Stimulated activated CD4-positive, alpha-beta T cell treated with anti-CD3 and anti-CD28 coated beads, TNF-alpha, amount 100 ng/mL, for 24 hours (primary cell): ENCODE results near the gene ZDHHC24.
A peak's percentile ranks its signal among the peaks of the same experiment; 100 is the strongest.
"Not testable (repeated sequence)": the region's sequence is repeated elsewhere in the genome, so short reads cannot be mapped to it uniquely, and the experiment has no call there.

ENCODE experiments used
- DNase-seq, 3 experiments: peaks; one replicate each; pipeline ENCODE4 v3.0.0-alpha.2; 2020; ENCODE audit warnings: low read depth in 3 of 3

The ZDHHC24 gene

DNA sequence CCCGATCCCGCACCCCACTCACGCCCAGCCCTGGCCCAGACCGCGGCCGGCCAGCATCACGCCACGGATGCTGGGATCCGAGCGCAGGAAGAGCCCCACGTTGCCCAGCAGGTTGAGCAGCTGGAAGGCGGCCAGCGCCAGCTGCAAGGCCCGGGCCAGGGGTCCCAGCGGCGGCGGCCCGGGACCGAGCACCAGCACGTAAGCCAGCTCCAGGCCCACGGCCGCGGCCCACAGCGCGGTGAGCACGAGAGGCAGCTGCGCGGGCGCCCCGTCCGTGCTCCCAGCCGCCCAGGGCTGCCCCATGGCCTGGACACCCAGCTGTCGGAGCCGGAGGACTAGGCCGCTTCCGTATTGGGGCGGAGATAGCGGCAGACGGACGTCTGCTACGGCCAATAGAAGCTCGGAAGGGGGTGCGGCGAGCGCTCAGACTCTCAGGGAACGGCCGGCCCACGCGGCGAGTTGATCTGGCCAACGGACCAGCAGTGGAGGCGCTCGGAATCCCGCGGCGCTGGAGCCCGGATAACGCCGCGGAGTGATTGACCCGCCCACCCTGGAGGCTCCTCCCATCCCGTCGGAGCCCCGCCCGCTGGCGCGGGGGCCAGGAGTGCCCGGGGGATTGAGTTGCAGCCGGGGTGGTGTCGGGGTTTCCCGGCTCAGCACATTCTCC, at the start of gene ZDHHC24:
Gene ZDHHC24, minus strand, starts transcription at position 348 of the 667 bp plus-strand sequence. Its CDS starts 45 bp downstream, at position 303.
- peak; percentile 74 to 94 (median 75) for DNase-seq

- DNase-seq = no peak
Measured at GRCh38 chr11:66595245-66595904, 49.5 kb upstream of the ZDHHC24 start.

DNA sequence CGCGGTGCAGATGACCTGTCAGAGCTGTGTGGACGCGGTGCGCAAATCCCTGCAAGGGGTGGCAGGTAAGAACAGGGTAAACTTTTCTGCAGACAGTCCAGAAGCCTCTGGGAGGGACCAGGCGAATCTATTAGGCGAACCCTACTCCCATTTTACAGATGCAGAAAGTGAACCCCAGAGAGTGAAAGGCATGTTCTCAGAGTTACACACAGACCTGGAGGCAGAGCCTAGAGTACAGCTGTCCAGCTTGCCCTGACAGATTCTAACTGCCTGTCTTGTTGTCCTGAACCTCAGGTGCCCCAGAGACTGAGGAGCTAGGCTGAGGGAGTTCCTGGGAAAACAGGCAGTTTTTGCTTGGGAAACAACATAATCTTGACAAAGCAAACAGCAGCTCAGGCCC, 47.8 kb upstream of the ZDHHC24 start:
- no peak for DNase-seq

DNA sequence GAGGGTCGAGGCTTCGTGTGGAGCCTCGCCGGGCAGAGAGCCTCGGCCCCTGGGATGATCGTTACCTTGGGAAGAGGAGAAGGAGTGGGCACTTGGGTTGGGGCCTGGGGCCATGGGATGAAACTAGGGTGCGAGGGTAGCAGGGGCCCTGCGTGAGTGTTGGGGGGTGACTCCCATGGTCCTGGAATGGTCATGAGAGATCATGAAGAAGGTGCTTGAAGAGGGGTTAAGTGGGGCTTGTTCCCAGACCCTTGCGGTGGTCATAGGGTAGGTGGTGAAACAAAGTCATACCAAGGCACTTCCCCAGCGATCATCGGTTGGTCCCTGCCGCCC, 47.4 kb upstream of the ZDHHC24 start:
- no peak for DNase-seq

DNA sequence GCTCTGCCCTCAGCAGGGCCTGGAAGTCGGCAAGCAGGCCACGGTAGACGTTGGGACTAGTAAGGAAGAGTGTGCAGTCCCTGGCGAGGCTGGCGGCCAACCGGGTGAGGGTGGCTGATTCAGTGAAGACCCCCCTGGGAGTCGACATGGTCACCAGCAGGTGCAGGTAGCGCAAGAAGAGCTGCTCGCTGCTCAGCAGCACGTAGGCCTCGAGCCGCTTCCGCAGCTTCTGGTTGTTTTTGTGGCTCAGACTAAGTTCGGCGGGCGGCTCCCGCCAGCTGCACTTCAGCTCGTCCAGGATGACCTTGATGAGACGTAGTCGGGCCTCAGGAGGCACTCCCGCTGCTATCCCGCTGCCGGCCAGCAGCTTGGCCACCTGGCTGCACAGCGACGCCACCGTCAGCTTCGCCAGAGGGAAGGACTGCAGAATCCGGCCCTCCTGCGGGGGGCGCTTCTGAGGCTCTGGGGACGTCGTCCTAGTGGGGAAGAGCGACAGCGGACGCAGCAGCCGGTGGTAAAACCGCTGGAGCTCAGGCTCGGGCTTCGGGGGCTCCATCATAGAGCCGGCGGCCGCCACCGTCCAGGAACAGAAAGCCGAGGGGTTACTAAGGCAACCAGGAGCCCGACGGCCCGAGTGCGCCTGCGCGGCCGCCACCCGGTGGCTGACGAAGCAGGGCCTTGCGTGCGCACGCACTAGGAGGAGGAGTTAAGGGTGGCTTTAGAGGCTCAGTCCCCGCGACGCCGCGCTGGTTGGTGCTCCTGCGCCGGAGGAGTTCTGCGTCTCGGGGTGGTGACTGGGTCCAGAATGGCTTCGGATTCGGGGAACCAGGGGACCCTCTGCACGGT, 46.8 kb upstream of the ZDHHC24 start, which contains the start of the genes CCDC87 and CCS:
Gene CCDC87, minus strand, starts transcription at position 607 of the 846 bp plus-strand sequence. Its CDS starts 48 bp downstream, at position 559.
Gene CCS, plus strand, starts transcription at position 729 of the 846 bp plus-strand sequence. Its CDS starts 77 bp downstream, at position 806.
- DNase-seq = peak; percentile 97 to 99 (median 98)

DNA sequence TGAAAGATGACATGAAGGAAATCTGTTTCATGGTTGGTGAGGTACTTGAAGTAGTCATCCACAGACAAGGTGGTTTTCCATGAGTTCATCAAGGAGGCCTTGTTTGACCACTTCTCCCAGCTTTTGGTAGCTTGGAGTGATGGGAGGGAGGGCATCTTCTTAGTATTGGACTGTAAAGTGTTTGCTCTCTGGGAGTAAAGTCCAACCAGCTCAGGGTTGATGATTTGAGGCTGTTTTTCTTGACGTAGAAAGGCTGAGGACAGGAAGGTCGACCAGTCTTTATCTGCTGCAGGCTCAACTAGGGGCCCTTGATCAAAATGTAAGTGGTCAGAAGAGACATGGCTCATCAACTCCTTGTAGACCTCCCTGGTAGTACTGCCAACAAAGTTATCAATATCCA, 45.3 kb upstream of the ZDHHC24 start:
- no peak for DNase-seq

DNA sequence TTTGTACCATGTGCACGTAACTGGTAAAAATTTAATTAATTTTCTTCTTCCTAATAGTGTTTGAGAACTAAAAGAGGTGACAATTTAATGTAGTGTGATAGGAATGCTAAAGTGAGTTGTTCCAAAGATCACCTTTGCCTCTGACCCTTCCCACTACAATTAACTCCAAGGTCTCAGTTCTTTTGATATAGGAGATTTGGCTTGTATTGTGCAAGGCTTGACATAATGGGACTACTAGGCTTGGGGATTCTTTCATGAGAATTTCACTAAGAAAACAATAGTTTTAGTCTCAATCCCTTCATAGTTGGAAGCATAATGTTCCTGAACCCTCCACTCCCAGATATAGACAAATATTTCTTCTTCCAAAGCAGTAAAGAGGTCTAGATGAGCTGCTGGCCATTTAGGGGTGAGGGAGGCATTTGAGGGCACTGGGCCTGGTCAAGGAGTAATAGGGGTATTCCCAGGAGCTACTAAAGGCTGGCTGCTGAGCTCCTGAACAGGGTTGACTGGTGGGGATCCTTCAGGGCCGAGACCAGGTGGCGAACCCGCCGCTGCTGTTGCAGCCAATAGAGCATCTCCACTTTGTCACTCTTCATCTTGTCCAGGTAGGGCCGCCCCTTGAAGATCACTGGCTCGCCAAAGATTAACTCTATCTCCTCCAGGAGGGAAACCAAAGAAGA, 44.3 kb upstream of the ZDHHC24 start:
- no peak for DNase-seq

GRCh38 chr11:66589315-66589714, 43.5 kb upstream of the ZDHHC24 start:
- not testable (repeated sequence) for DNase-seq

GRCh38 chr11:66586136-66586535, 40.3 kb upstream of the ZDHHC24 start:
- no peak for DNase-seq

- DNase-seq = not testable (repeated sequence)
Measured at GRCh38 chr11:66585447-66585846, 39.6 kb upstream of the ZDHHC24 start.

DNA sequence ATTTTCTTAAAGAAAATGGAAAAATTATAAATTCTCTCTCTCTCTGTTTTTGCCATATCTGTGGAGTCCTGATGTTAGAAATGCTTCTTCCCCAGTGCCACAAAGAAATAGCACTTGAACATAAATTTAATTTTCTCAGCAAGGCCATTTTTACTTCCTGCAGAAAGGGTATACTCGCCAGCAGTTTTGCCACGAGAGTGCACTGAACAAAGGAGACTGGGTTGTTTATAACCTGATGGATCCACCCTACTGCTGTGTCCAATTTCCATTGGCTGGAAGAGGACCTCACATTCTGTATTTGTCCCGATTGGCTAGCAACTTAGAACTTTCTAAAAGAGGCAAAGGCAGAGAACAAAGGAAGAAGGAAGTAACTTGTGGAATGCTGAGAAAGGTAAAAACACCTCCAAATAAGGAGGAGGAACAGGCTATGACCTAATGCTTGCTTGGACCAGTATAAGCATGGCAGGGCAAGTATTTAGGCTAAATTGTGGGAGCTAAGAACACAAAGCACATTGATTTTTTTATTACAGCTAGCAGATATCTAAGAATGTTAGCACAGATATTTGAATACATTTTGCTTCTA, 36.8 kb upstream of the ZDHHC24 start:
- not testable (repeated sequence) for DNase-seq

DNA sequence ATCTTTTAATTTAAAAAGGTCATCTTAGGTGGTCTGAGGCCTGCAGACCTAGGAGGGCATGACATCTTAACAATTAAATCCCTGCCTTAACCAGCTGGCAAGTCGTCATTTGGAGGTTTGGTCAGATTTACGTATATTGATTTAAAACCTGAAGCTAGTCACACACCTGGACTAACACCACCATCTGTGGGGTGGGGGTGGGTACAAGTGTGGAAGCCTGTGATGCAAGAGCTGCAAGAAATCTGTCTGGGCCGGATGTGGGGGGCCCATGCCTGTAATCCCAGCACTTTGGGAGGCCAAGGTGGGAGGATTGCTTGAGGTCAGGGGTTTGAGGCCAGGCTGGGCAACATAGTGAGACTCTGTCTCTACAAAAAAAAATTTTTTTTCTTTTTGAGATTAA, 35.4 kb upstream of the ZDHHC24 start:
- no peak for DNase-seq

- no peak for DNase-seq
Measured at GRCh38 chr11:66580803-66581202, 35.0 kb upstream of the ZDHHC24 start.

GRCh38 chr11:66579017-66579606, 33.3 kb upstream of the ZDHHC24 start:
- DNase-seq = peak; percentile 73 to 85 (median 74)

DNA sequence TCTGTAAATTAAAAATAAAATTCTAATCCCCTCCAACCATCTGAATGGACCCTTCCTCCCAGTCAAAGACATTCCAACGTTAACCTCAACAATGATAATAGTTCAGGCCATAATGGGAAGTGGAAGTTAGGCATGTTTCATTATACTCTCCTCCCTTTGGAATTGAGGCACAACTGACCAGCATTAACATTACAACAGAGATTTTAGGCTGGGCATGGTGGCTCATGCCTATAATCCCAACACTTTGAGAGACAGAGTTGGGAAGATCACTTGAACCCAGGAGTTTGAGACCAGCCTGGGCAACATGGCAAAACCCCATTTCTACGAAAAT, 25.0 kb upstream of the ZDHHC24 start:
- DNase-seq = no peak

DNA sequence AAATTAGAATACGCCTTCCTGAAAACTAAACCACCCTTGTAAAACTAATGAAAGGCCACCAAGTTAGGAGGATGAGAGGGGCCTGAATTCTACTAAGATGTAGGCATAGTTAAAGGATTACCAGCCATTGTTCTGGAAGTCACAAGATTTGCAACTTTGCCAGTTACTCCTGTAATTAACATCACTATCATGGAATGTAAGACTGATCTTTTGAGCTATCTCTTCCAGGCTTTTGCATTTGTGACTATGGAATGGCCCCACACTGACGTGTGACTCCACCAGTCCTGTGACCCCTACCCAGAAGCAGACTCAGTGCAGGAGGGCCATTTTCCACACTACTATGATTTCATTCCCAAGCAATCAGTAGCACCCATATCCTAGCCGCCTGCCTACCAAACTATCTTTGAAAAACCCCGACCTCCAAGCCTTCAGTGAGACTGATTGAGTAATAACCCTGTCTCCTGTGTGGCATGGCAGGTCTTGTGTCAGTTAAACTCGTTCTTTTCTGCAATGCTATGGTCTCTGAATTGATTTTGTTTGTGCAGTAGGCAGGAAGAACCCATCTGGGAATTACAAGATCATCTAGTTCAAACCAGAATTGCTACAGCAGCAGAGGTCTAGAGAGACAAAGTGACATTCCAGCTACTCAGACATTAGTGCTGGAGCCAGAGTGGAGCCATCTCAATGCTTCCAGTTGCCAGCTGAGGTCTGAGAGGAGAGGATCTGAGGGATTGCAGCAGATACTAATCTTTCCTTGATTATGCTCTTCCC, 24.4 kb upstream of the ZDHHC24 start:
- no peak for DNase-seq

- DNase-seq = no peak
Measured at GRCh38 chr11:66569076-66569475, 23.2 kb upstream of the ZDHHC24 start.

GRCh38 chr11:66568124-66568916, 22.5 kb upstream of the ZDHHC24 start, which contains the start of gene CTSF:
Gene CTSF, minus strand, starts transcription at chr11:66568606. Its CDS starts 120 bp downstream, at chr11:66568486.
- peak; percentile 31 to 73 (median 51) for DNase-seq

DNA sequence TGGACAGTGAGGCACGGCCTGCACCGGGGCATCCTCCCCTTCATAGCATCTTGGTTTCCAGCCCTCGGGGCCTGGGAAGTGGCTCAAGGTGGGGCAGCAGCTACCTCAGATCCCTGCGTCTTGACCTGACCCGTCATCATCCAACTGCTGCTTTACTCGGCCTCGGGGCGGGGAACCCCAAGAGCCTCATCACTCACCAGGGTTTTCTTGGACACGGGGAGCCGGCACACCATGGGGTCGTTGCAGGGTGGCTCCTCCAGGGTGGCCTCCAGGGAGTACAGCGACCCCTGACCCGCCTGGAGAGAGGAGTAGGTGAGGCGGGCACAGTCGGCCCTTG, 21.9 kb upstream of the ZDHHC24 start:
- DNase-seq = no peak

DNA sequence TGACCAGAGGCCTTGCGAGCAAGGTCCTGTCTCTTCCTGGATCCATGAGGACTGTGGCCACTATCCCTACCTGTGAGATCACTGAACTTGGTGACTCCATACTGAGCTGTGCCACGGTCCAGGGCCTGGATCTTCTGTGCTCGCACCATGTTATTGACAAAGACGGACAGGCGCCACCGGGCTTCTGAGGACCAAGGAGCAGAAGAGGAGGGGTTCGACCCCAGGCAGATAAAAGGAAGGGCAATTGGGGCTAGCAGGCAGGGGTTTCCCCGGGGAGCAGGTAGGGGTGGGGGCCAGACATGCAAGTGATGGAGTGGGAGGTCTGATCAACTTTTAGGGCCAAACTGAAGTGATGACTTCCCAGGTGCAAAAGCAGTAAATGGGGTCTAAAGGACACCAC, 20.4 kb upstream of the ZDHHC24 start:
- no peak for DNase-seq
